ENCODE data around the gene ARMH3. TPM values are rescaled to one million over a fixed set of nuclear protein-coding genes. Genes with fewer than 3 reads are reported as not detected.

ARMH3 gene
- total RNA-seq, 1 experiment from 2014 or later: 12.8 TPM

DNA sequence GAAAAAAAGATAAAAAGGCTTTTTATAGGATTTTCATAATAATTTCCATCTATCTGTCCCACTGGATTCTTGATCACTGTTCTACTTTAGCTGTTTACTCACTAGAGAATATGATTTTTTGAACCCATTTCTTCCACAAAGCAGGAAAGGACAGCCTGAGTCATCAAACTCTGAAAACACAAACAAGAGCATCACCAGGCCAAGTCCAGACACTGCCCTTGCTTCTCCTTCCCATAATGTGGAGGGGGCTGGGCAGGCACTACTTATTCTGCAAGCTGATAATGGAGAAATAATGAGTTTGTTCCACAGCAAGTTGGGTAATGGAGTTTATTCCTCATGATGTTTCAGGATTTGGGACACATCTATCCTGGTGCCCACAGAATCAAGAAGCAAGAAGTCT is 199.3 kb downstream of the ARMH3 start:
- no peaks in the 10 kb centered on the region for H3K9me2 ChIP-seq (ENCODE audit: insufficient read depth)
- H3K4me2 ChIP-seq: no peak overlapping the region
- H3K36me3 ChIP-seq (ENCODE audit: low read depth): no peaks in the 10 kb centered on the region
- H2AFZ ChIP-seq: no peak overlapping the region
- no peaks in the 10 kb centered on the region for H4K20me1 ChIP-seq (ENCODE audit: insufficient read depth)
- CTCF ChIA-PET: no interaction called here
- no peaks in the 10 kb centered on the region for H3F3A ChIP-seq (ENCODE audit: insufficient read depth, low read depth)
- no peak for TF ChIP-seq EZH2 (IDR thresholded peaks at IDR 0.05; ENCODE audit: low read depth)
- TF ChIP-seq, protein P1, sequence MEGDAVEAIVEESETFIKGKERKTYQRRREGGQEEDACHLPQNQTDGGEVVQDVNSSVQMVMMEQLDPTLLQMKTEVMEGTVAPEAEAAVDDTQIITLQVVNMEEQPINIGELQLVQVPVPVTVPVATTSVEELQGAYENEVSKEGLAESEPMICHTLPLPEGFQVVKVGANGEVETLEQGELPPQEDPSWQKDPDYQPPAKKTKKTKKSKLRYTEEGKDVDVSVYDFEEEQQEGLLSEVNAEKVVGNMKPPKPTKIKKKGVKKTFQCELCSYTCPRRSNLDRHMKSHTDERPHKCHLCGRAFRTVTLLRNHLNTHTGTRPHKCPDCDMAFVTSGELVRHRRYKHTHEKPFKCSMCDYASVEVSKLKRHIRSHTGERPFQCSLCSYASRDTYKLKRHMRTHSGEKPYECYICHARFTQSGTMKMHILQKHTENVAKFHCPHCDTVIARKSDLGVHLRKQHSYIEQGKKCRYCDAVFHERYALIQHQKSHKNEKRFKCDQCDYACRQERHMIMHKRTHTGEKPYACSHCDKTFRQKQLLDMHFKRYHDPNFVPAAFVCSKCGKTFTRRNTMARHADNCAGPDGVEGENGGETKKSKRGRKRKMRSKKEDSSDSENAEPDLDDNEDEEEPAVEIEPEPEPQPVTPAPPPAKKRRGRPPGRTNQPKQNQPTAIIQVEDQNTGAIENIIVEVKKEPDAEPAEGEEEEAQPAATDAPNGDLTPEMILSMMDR (conservative IDR thresholded peaks at IDR 0.05): no peak
- peaks cover 6% of the 10 kb centered on the region; the same call in 1 of the 2 replicates for H3K9me3 ChIP-seq (ENCODE audit: insufficient read depth, low read depth)
- intact Hi-C loops (cut with micrococcal nuclease; ENCODE audit: unreplicated experiment): no loop called here
- no peaks in the 10 kb centered on the region for H3K79me2 ChIP-seq (ENCODE audit: low read depth)
- no peaks in the 10 kb centered on the region for H3K4me1 ChIP-seq (replicated peaks; ENCODE audit: insufficient read depth)
- no peak overlapping the region for H3K27ac ChIP-seq
- DNase-seq: no peak
- H3K4me3 ChIP-seq: no peak overlapping the region
- POLR2A ChIA-PET (ENCODE audit: unreplicated experiment): no interaction called here
- no TSS peak for BruUV-seq (replicated peaks)
- no peaks in the 10 kb centered on the region for H3K27me3 ChIP-seq (ENCODE audit: insufficient read depth, low read depth)

- Histone ChIP-seq H3K9me3 (ENCODE audit: insufficient read depth, low read depth) (no peaks in the 10 kb centered on the region), H3K4me2 (no peak overlapping the region), H3K27me3 (ENCODE audit: insufficient read depth, low read depth) (no peaks in the 10 kb centered on the region), H3K36me3 (ENCODE audit: low read depth) (no peaks in the 10 kb centered on the region), H3F3A (ENCODE audit: insufficient read depth, low read depth) (no peaks in the 10 kb centered on the region), H3K79me2 (ENCODE audit: low read depth) (no peaks in the 10 kb centered on the region), H3K9me2 (ENCODE audit: insufficient read depth) (no peaks in the 10 kb centered on the region), H4K20me1 (ENCODE audit: insufficient read depth) (no peaks in the 10 kb centered on the region), H3K4me3 (no peak overlapping the region), H3K27ac (no peak overlapping the region), H2AFZ (no peak overlapping the region), H3K4me1 (replicated peaks; ENCODE audit: insufficient read depth) (no peaks in the 10 kb centered on the region)
- ChIA-PET CTCF (no interaction called here), POLR2A (ENCODE audit: unreplicated experiment) (no interaction called here)
- no TSS peak for BruUV-seq (replicated peaks)
- DNase-seq: no peak
- intact Hi-C loops (cut with micrococcal nuclease; ENCODE audit: unreplicated experiment): no loop called here
- TF ChIP-seq, protein P1 (conservative IDR thresholded peaks at IDR 0.05): no peak
- no peak for TF ChIP-seq EZH2 (IDR thresholded peaks at IDR 0.05; ENCODE audit: low read depth)
These were observed 204.4 kb downstream of the ARMH3 start for GRCh38 chr10:101851411-101852116.

DNA sequence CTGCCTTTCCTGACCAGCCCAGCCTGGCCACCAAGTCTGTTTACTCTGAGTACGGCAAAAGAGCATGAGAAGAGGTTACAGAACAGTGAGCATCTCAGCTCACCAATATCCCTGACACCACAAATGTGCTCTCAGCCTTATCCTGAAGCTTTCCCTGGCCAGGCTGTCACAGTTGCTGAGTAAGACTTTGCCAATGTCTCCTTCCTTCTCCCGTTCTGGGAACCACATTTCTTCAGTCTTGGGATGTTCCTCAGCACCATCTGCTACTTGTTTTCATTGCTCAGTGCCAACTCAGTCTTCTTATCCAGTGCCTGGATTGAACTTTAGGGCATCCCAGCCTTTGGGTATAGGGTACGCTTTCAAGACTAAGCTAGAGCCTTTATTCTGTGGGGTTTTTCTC is 205.2 kb downstream of the ARMH3 start:
- H3K79me2 ChIP-seq (ENCODE audit: low read depth): no peaks in the 10 kb centered on the region
- H3K36me3 ChIP-seq (ENCODE audit: low read depth): no peaks in the 10 kb centered on the region
- no peaks in the 10 kb centered on the region for H3K4me1 ChIP-seq (replicated peaks; ENCODE audit: insufficient read depth)
- H3K9me3 ChIP-seq (ENCODE audit: insufficient read depth, low read depth): no peaks in the 10 kb centered on the region
- H3K4me2 ChIP-seq: no peak overlapping the region
- DNase-seq: no peak
- H2AFZ ChIP-seq: no peak overlapping the region
- no peaks in the 10 kb centered on the region for H3F3A ChIP-seq (ENCODE audit: insufficient read depth, low read depth)
- ChIA-PET POLR2A (ENCODE audit: unreplicated experiment) (no interaction called here), CTCF (no interaction called here)
- no peak overlapping the region for H3K27ac ChIP-seq
- no peaks in the 10 kb centered on the region for H4K20me1 ChIP-seq (ENCODE audit: insufficient read depth)
- H3K27me3 ChIP-seq (ENCODE audit: insufficient read depth, low read depth): no peaks in the 10 kb centered on the region
- no peak for TF ChIP-seq EZH2 (IDR thresholded peaks at IDR 0.05; ENCODE audit: low read depth)
- TF ChIP-seq, protein P1 (conservative IDR thresholded peaks at IDR 0.05): no peak
- no TSS peak for BruUV-seq (replicated peaks)
- no peak overlapping the region for H3K4me3 ChIP-seq
- no peaks in the 10 kb centered on the region for H3K9me2 ChIP-seq (ENCODE audit: insufficient read depth)
- intact Hi-C loops (cut with micrococcal nuclease; ENCODE audit: unreplicated experiment): no loop called here

Data from PC-9 (cell line).